ENCODE results near the gene B3GLCT.
"Not testable (repeated sequence)": the region's sequence is repeated elsewhere in the genome, so short reads cannot be mapped to it uniquely, and the experiment has no call there.

Gene B3GLCT

GRCh38 chr13:31199849-31200636 is at the start of gene B3GLCT:
Gene B3GLCT, plus strand, starts transcription at chr13:31199975. Its CDS starts 110 bp downstream, at chr13:31200085.
- DNase-seq (ENCODE audit: low spot score) = peak; percentile 89

- DNase-seq (ENCODE audit: low spot score) = no peak
These were observed 49.3 kb upstream of the B3GLCT start for GRCh38 chr13:31150315-31150985.

- no peak for DNase-seq (ENCODE audit: low spot score)
These were observed 47.9 kb upstream of the B3GLCT start for GRCh38 chr13:31151837-31152236.

GRCh38 chr13:31154939-31155338 is 44.8 kb upstream of the B3GLCT start:
- DNase-seq (ENCODE audit: low spot score) = no peak

GRCh38 chr13:31159306-31159705 is 40.5 kb upstream of the B3GLCT start:
- DNase-seq (ENCODE audit: low spot score) = no peak

- DNase-seq (ENCODE audit: low spot score) = peak; percentile 81
These were observed 38.8 kb upstream of the B3GLCT start for GRCh38 chr13:31160857-31161556.

- DNase-seq (ENCODE audit: low spot score) = peak; percentile 99
These were observed 38.1 kb upstream of the B3GLCT start, which contains the start of gene HSPH1 for GRCh38 chr13:31161557-31162150. Gene HSPH1, minus strand, starts transcription at chr13:31161904. Its CDS starts 322 bp downstream, at chr13:31161582.

GRCh38 chr13:31162151-31163008 is 37.4 kb upstream of the B3GLCT start:
- DNase-seq (ENCODE audit: low spot score) = peak; percentile 99

GRCh38 chr13:31166591-31166990 is 33.2 kb upstream of the B3GLCT start:
- no peak for DNase-seq (ENCODE audit: low spot score)

- no peak for DNase-seq (ENCODE audit: low spot score)
These were observed 32.3 kb upstream of the B3GLCT start for GRCh38 chr13:31167490-31167889.

- DNase-seq (ENCODE audit: low spot score) = no peak
These were observed 31.6 kb upstream of the B3GLCT start for GRCh38 chr13:31168166-31168565.

GRCh38 chr13:31168736-31169135 is 31.0 kb upstream of the B3GLCT start:
- no peak for DNase-seq (ENCODE audit: low spot score)

- no peak for DNase-seq (ENCODE audit: low spot score)
These were observed 27.8 kb upstream of the B3GLCT start for GRCh38 chr13:31172001-31172400.

- DNase-seq (ENCODE audit: low spot score) = no peak
These were observed 27.2 kb upstream of the B3GLCT start for GRCh38 chr13:31172535-31172934.

GRCh38 chr13:31174018-31174417 is 25.8 kb upstream of the B3GLCT start:
- DNase-seq (ENCODE audit: low spot score) = no peak

- no peak for DNase-seq (ENCODE audit: low spot score)
These were observed 23.8 kb upstream of the B3GLCT start for GRCh38 chr13:31175847-31176532.

GRCh38 chr13:31177813-31178495 is 21.8 kb upstream of the B3GLCT start:
- not testable (repeated sequence) for DNase-seq (ENCODE audit: low spot score)

- no peak for DNase-seq (ENCODE audit: low spot score)
These were observed 20.5 kb upstream of the B3GLCT start for GRCh38 chr13:31179241-31179640.

GRCh38 chr13:31179754-31180153 is 20.0 kb upstream of the B3GLCT start:
- no peak for DNase-seq (ENCODE audit: low spot score)

GRCh38 chr13:31182987-31183386 is 16.8 kb upstream of the B3GLCT start:
- no peak for DNase-seq (ENCODE audit: low spot score)
